GM12891 (cell line): ENCODE measurements around the gene JCAD. TPM values are rescaled to one million over a fixed set of nuclear protein-coding genes. Genes with fewer than 3 reads are reported as not detected.
A peak's percentile ranks its signal among the peaks of the same experiment; 100 is the strongest.
"Not testable (repeated sequence)": the region's sequence is repeated elsewhere in the genome, so short reads cannot be mapped to it uniquely, and the experiment has no call there.

Experiments
- DNase-seq: peaks from one replicate; pipeline ENCODE4 v3.0.0; 2011; ENCODE audit warnings: low spot score; ENCODE audit not compliant: insufficient read length
- FAIRE-seq: peaks from 2 replicates; lab custom pipeline; 2011; peaks lifted over from hg19 to GRCh38; lab: Jason Lieb, UNC
- PAX5 ChIP-seq: IDR thresholded peaks from 2 replicates; pipeline ENCODE4 v1.6.1; 2011; ENCODE audit warnings: low read length, moderate library complexity, mild to moderate bottlenecking; ENCODE audit not compliant: insufficient read depth, severe bottlenecking
- POLR2A ChIP-seq: IDR thresholded peaks from 2 replicates; pipeline ENCODE4 v1.6.1; 2011; ENCODE audit warnings: low read depth, low read length, control low read depth
- POLR2AphosphoS5 ChIP-seq: IDR thresholded peaks from 2 replicates; pipeline ENCODE4 v1.6.1; 2011; ENCODE audit warnings: low read depth, low read length, control low read depth
- POU2F2 ChIP-seq: IDR thresholded peaks from 2 replicates; pipeline ENCODE4 v1.6.1; 2011; ENCODE audit warnings: low read depth, mild to moderate bottlenecking, control low read depth, low read length, moderate library complexity
- SPI1 ChIP-seq: IDR thresholded peaks from 2 replicates; pipeline ENCODE4 v1.6.1; 2011; ENCODE audit warnings: low read depth, low read length, control low read depth
- TAF1 ChIP-seq: IDR thresholded peaks from 2 replicates; pipeline ENCODE4 v1.6.1; 2011; ENCODE audit warnings: low read depth, low read length, control low read depth
- polyA plus RNA-seq: library from polyadenylated mRNA; unstranded; fragments of >200 nt; gene quantifications from one replicate; pipeline ENCODE4 v1.2.1, GENCODE V29; 2012; ENCODE audit warnings: low read depth, missing spikeins, inconsistent platforms; ENCODE audit not compliant: missing spikeins

The JCAD gene
- polyA plus RNA-seq: 0.05 TPM

DNA sequence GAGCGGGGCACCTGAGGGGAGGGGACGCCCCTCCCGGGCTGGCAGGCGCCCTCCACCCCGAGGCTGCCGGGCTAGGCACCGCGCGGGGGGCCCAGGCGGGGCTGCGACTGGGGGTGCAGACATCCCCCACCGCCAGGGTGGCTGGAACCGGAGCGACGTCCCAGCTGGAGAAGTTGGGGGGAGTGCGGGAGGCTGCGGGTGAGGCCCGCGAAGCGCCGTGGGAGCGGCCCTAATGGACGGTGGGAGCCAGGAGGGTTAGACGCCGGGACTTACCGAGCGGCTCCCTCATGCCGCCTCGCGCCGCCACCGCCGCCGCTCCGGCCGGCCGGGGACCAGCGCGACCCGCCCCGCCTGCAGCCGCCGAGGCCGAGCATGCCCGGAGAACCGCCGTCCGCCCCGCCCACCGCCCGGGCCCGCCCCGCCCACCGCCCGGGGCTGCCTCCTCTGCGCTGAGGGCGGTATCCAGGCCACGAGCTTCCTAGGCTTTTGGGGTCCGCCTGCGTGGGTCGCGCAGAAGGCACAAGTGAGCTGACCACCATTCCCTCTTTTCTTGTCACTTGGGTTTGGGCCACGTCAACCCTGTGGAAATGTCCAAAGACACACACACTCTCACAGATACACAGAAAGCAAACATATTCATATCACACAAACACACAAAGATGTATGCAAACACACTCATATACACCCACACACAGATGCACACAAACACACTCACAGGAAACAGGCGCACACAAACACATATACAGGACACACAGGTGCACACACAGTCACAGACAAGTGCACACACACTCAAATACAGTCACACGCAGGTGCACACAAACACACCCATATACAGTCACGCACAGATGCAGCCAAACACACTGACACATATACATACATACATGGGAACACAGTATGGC lies at the start of gene JCAD:
Gene JCAD (minus strand): TSS at position 378 of the 899 bp plus-strand sequence. CDS start 11,774 bp downstream, outside the sequence.
- FAIRE-seq: peak; percentile 69
- peak; percentile 56 for DNase-seq
- TF ChIP-seq SPI1 (no peak), POLR2A (no peak), PAX5 (no peak), POLR2AphosphoS5 (no peak), TAF1 (no peak), POU2F2 (no peak)

DNA sequence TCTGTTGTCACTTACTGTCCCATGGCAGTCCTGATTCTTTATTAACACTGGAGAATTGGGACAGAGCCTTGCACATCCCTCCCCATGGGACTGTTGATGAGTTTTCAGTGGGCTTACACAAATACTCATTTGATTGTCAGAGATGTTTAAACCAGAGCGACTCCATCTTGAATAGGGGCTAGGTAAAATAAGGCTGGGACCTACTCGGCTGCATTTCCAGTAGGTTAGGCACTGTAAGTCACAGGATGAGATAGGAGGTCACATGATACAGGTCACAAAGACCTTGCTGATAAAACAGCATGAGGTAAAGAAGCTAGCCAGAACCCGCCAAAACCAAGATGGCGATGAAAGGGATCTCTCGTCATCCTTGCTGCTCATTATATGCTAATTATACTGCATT lies 47.6 kb upstream of the JCAD start:
- FAIRE-seq (no peak), DNase-seq (no peak)
- TF ChIP-seq POU2F2 (no peak), PAX5 (no peak), POLR2A (no peak), TAF1 (no peak), POLR2AphosphoS5 (no peak), SPI1 (no peak)

- FAIRE-seq: no peak
These were observed 44.4 kb upstream of the JCAD start for GRCh38 chr10:30103595-30104320.

DNA sequence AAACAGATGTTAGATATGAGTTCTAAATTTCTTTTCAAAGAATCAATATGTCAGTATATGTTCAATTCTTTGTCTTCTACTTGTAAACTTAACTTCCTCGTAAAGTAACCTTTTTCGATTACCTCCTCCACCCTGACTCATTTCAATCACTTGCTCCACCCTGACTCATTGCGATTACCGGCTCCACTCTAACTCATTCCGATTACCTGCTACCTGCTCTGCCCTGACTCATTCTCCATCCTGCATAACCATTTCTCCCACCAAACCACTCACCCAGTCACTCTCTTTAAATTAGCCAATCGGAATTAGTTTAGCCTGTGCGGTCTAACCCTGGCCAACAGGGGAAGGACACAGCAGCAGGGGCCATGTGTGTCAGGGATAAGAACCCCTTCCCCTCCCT lies 40.3 kb upstream of the JCAD start:
- FAIRE-seq: peak; percentile 13
- not testable (repeated sequence) for DNase-seq

More at GRCh38 chr10:30103595-30104320, 44.4 kb upstream of the JCAD start:
- DNase-seq: no peak
- TF ChIP-seq TAF1 (no peak), POLR2AphosphoS5 (no peak), POLR2A (no peak), POU2F2 (no peak), SPI1 (no peak)

DNA sequence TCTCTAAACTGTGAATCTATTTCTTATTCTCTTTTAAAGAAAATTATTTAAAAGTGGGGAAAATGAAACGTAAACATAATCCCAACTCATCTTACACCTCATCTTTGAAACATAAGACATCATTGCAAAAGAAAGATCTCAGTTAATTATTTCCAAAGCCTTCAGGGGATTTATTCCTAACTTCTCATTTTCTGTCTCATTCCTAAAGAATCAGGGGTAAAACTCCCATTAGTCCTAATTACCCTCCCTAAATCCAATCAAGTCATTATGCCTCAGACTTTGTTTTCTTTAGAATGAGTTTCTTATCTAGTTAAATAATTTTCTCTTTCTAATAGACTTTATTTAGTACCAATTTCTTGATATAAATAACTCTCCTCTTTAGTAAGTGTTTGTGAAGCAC lies 39.7 kb upstream of the JCAD start:
- no peak for DNase-seq
- TF ChIP-seq SPI1 (no peak), POU2F2 (no peak), POLR2A (no peak), TAF1 (no peak), POLR2AphosphoS5 (no peak), PAX5 (no peak)
- FAIRE-seq: no peak

DNA sequence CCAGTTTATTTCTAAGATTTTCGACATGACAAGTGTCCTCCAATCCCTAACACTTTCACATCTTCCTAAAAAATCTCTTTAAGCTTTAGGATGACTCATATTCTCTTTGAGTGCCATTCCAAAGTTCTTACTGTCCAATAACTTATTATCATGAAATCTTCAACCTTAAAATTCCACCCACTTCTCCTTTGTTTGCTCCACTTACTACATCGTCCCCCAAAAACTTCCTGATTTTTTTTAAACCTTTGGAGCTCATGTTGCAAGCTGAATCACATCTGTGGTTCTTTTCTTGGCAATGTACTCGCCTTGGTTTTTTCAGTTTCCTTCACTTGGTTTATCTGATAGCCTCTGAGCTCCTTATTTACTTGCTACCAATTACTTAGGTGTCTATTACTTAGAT lies 39.2 kb upstream of the JCAD start:
- TF ChIP-seq TAF1: no peak
- TF ChIP-seq POU2F2: no peak
- TF ChIP-seq PAX5: no peak
- no peak for TF ChIP-seq POLR2A
- TF ChIP-seq SPI1: no peak
- TF ChIP-seq POLR2AphosphoS5: no peak
- FAIRE-seq: no peak
- no peak for DNase-seq

- DNase-seq (no peak), FAIRE-seq (no peak)
- TF ChIP-seq POLR2AphosphoS5 (no peak), PAX5 (no peak), SPI1 (no peak), POU2F2 (no peak), POLR2A (no peak), TAF1 (no peak)
These were observed 37.2 kb upstream of the JCAD start for GRCh38 chr10:30096564-30096963.

GRCh38 chr10:30095631-30096422 lies 36.4 kb upstream of the JCAD start:
- FAIRE-seq (no peak), DNase-seq (no peak)
- TF ChIP-seq POLR2A (no peak), POLR2AphosphoS5 (no peak)

- no peak for DNase-seq
- FAIRE-seq: no peak
- TF ChIP-seq POLR2A: no peak
- no peak for TF ChIP-seq POU2F2
- TF ChIP-seq SPI1: no peak
- no peak for TF ChIP-seq PAX5
- no peak for TF ChIP-seq TAF1
- no peak for TF ChIP-seq POLR2AphosphoS5
These were observed 35.2 kb upstream of the JCAD start for GRCh38 chr10:30094601-30095000.
